Thyroid gland (tissue), 4 donors: Measurements from ENCODE around the gene LMO7.

Experiments
- POLR2A ChIP-seq, 2 donors: fragments of 450-650 bp; IDR thresholded peaks; one replicate each; pipeline ENCODE4 v1.6.1; 2017; ENCODE audit warnings: antibody characterized with exemption in 2 of 2, mild to moderate bottlenecking in 2 of 2, moderate library complexity in 1 of 2
- TF ChIP-seq, protein P1 (sequence below), 6 experiments: fragments of 200-600 bp in 3 of 6; fragments of 450-650 bp in 3 of 6; sonication (generic) in 3 of 6; IDR thresholded peaks; one replicate each; pipeline ENCODE4 v1.5.1; 2016 to 2019; ENCODE audit warnings: antibody characterized with exemption in 6 of 6, mild to moderate bottlenecking in 2 of 6, inconsistent platforms in 1 of 6, moderate library complexity in 1 of 6

DNA sequence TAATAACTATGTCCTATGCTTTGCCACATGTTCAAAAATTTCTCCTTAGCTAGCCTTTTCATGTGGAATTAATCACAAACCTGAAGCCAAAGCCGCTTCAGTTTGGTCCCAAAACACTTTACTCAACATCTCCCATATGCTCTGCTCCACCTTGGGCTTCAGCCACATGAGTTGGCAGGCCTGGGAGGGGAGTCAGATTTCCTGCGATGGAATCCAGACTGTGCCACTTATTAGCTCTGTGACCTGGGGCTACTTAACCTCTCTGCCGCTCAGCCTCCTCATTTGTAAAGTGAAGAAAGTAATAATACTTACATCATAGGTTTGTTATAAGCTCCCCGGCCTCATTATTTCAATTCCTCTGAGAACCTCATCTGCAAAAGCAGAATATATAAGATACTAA, 272.0 kb downstream of the LMO7 start:
- TF ChIP-seq, protein P1, sequence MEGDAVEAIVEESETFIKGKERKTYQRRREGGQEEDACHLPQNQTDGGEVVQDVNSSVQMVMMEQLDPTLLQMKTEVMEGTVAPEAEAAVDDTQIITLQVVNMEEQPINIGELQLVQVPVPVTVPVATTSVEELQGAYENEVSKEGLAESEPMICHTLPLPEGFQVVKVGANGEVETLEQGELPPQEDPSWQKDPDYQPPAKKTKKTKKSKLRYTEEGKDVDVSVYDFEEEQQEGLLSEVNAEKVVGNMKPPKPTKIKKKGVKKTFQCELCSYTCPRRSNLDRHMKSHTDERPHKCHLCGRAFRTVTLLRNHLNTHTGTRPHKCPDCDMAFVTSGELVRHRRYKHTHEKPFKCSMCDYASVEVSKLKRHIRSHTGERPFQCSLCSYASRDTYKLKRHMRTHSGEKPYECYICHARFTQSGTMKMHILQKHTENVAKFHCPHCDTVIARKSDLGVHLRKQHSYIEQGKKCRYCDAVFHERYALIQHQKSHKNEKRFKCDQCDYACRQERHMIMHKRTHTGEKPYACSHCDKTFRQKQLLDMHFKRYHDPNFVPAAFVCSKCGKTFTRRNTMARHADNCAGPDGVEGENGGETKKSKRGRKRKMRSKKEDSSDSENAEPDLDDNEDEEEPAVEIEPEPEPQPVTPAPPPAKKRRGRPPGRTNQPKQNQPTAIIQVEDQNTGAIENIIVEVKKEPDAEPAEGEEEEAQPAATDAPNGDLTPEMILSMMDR (IDR thresholded peaks at IDR 0.05): no peak
- TF ChIP-seq POLR2A (IDR thresholded peaks at IDR 0.05): no peak
